NCI-H460 (cell line): ENCODE results near the gene TRPC4. TPM values are rescaled to one million over a fixed set of nuclear protein-coding genes. Genes with fewer than 3 reads are reported as not detected.
A peak's percentile ranks its signal among the peaks of the same experiment; 100 is the strongest.

Experiments used
- DNase-seq: peaks from one replicate; pipeline ENCODE4 v3.0.0-alpha.2; 2016; ENCODE audit warnings: low read depth; ENCODE audit errors: extremely low read depth
- total RNA-seq: library from RNA; depleted of rRNA; stranded (reverse); fragments of >200 nt; shearing (Covaris generic); gene quantifications from 2 replicates; pipeline ENCODE4 v1.2.3, GENCODE V29; 2014

TRPC4 gene
- total RNA-seq, 1 experiment from 2014 or later, result 0.62 TPM

DNA sequence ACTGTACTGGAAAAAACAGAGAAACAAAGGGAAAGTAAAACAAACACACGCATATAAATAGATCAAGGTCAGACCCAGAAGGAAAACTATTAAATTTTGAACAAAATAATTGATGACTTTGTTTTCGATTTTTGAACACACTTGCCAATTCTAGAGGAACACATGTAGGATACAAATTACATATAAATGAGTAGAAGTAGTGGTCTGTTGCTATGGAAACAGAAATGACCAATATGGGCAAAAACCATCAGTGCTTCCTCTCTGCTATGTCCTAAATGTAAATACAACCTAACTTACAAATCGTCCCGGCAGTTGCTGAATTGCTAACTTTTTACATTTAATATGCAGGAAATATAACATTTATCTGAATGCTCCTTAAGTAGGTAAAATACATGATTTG lies 205.8 kb downstream of the TRPC4 start:
- DNase-seq, result no peak

DNA sequence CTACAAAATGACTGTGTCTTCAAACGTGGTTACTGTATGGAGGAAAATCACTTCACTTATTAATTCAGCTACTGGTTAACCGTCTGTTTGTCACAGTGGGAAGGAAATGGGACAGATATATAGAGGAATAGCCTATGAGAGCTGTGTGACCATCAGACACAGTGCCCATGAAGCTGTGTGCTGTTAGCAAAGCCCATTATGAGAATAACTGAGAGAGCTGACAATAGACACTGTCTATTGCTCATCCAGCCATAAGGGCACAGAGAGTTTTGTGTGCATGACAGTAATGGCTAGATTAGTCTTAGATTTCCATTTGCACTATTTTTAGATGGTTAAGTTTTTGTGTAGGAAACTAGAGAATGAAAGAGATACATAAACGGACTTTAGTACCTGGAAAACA lies 206.9 kb downstream of the TRPC4 start:
- no peak for DNase-seq

DNA sequence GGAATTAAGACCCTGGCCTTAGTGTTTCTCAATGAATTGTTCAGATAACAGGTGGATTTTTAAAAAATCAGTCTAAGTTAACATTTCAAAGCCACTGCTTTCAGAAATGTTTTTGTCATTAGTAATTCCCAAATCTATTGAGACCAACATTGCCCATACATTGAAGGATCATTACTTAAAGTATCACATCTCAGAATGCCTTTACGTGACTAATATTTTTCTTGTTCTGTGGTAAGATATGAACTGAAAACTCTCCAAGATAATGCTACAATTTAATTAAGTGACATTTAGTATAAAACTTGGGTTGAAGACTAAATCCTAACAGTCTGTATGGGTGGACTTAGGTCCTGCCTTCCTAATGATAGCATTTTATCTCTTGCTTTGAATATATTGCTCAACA lies 211.6 kb downstream of the TRPC4 start:
- DNase-seq, result no peak

DNA sequence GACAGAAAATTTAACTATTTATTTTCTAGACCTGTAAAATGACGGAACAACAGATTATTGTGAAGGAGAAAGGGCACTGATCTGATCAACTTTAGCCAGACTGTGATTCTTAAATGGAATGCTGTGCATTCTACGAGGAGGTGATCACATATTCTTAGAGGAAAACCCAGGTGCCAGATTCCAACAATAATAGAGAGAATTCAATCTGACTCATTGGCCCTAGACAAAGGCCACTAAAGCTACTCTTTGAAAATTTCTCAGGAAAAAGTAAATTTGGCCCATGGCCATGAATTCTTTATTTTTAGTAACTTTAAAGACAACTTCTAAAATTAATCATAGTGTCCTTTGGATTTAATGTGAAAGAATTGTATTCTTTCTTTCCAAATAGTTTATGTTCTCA lies 212.4 kb downstream of the TRPC4 start:
- DNase-seq, result peak; percentile 4

DNA sequence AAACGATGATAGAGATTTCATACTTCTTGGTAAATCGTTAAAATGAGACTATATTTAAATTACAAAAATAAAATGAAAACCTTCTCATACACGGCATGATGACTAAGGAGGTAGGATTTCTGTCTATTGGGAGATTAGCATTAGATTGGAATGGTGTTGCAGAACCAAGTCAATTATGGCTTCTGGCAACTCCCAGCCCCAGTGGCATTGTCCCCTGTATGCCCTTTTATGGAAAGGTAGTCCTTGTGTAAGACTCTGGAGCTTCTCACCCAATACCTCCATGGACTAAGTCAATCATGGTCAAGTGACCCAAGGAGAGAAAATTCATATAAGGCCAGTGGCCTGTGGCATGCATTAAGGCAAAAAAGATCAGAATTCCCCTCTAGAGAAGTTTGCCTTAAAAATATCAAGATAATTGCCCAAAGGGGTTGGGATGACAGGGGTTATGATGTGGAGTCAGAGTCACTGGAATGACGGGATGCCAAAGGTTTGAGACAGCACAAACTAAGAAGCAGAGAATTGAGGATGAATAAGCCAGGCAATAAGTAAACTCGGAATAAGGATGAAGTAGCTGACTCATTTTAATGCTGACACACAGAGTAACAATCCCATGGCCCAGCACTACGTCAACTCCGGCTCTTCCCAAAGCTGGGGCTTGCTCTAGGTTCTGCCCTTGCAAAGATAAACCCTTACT lies 213.2 kb downstream of the TRPC4 start:
- DNase-seq, result peak; percentile 68

DNA sequence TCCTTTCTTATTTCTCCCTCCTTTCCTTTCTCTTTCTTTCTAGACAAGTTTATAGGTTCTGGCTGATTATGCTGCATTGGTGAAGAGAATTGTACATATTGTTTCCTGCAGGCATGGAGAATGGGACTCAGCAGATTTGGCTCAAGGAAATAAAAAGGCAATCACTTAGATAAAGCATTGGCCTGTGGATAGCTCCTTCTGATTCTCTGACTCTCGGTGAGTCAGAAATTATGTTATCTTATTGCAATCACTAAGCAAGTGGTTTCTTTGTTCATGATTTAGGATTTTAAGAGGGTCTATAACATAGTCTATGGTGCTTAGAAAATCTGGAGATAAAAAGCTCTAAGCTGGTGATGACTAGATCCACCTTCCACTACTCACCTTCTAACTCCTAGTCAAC lies 217.0 kb downstream of the TRPC4 start:
- no peak for DNase-seq

DNA sequence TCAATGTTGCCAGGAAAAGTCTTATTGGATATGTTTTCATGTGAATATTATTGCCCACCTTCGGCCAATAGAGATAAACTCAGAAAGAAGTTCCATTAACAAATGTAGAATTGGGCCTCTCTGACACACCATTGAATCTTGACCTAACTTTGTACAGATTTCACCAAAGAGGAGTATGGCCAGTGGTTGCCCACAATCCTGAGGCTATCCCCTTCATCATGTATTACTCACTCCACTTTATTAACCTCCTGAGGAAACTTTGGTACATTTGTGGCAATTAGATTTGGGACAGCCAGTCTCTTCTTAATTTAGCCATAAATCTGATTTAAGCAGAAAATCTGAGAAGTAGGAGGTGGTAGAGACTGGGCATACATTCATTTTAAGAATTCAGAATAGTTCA lies 217.7 kb downstream of the TRPC4 start:
- no peak for DNase-seq

DNA sequence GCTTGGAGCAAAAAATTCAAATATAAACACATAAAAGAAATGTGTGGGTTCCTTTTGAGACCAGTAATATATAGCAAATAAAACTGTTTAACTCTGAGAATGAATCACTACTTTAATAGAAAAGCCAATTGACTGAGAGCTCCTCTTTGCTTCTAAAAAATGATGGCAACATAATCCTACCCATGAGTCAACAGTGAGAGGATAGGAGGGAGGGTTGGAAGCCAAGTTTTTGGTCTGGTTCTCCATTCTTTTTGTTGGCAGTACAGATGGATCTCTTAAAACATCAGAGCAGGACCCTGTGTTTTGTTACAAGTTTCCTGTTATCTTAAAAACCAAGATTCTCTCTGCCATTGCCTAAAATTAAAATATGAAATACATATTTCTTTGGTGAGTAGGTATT lies 221.0 kb downstream of the TRPC4 start:
- no peak for DNase-seq

DNA sequence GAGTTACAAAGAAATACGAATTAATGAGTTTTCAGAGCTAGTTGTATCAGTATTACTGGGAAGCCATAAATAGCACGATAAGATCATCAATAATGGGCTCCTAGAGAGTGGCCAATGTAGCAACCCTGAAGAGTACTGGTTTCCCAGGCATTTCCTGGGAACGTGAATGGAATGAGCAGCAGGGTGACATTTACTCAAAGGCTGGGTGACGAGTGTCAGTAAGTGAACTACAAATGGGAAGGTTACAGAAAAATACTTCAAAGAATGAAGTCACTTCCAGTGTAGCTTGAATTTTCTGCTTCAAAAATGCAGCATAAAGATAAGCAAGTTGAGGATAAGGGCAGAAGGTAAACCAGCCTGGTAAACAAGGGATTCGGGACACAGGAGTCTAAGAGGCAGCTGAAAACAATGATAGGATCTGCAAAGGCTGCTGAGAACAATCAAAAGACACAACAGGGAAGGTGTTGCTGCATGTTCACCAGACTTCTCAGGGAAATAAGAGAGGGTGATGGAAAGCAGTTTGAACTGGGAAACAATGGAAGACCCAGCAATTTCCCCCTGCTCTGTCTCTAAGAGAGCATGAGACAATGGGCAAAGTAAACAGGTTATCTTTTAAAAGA lies 222.4 kb downstream of the TRPC4 start:
- DNase-seq, result no peak

DNA sequence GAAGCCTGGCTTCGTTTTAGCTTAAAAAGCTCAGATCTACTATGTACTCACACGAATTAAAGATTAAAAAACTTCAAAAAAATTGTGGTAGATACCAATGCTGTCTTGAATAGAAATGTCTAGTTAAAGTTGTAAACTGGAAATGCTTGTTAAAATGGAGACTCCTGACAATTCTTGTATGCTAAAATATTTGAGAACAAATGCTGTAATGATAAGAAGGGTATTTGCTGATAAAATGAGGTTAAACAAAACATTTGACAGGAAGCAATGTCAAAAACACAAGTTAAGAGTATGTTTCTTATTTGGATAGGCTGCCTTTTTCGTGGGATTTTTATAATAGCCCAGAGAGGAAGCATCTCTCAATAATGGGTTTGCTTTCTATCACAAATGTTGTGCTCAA lies 223.0 kb downstream of the TRPC4 start:
- no peak for DNase-seq

DNA sequence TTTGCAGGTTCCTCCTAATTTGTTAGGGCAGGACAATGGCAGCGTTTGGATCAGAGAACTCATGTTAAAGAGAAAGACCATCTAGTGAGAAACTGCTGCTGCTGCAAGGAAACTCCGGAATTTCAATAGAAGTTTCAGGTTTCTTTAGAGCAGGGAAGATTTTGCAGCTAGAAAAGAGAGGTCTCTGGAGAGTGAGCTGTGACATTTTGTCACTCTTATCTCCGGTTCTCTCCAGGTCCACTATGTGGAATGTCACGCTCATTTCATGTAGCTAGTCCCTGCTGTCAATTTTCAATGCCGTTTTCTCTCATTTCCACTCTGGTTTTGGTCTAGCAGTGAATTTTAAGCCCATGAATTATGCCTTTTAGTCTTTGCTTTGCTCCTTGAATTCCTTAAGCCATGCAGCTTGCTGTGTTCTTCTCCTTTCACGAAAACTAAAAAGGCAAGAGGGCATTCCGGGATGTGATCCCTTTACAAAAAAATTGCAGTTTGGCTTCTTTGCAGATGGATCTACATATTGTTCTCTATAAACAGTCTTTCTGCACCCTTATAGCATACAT lies 224.3 kb downstream of the TRPC4 start:
- no peak for DNase-seq

DNA sequence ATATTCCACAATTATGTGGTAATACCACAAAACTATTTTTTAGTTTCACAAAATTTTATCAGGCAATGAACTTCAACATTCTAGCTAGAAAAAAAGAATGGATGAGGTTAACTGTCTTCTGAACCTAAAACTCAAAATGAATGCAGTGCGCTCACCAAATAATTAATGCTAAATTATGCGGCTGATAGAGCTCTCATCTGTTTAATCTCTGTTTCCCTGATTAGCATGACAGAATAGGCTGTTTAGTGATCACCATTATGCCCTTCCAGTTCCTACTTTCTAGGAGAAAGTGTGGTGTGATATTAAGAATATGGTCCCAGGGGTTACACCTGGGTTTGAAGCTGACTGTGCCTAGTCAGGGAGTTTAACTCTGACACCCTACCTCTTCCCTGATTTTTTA lies 228.2 kb downstream of the TRPC4 start:
- DNase-seq, result no peak

DNA sequence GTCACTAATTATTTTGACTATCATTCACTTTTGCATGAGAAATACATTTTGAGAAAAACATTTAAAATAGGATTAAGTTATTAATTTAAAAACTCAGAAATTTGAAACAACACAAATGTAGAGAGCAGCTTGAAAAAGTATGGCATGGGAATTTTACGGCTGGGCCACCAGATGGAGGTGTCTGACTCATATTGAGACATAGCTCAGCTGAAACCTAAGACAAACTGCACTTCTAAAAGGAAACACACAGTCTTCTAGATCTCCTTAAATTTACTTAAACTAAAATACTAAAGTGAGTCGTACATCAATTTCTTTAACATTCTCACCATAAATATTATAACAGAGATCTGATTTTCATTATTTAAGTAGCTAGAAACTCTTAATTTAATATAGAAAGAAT lies 229.1 kb downstream of the TRPC4 start:
- DNase-seq, result peak; percentile 26

DNA sequence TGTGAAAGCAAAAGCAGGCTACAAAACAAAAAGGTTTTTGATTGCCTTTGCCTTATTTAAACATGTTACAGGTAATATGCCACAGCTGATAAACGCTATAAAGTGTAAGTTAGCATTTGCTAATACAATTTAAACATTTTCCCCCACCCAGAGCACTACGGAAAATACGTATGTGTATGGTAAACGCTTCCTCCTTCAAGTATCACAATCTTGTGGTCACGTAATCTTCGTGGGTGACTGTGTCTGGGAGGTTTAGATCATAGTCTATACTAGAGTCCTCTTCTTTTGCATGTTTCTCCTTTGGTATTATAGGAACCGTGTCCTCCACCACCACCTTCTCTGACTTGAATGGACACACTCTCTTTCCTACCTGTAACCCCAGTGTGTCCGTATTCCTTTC lies 232.9 kb downstream of the TRPC4 start:
- no peak for DNase-seq

DNA sequence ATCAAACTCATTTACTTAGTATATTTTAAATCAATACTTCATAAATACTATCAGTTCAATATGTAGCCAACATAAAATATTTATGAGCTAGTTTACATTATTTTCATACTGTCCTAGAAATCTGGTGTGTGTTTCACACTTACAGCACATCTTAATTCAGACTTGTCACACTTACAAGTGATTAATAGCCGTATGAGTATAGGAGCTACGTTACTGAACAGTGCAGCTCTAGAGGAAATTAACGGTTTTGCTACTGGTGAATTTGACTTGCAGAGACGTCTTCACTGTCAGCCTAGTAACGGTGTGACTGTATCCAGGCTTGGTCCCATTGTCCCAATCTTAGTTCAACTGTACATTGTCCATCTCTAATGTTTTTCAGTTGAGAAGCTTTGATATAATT lies 237.3 kb downstream of the TRPC4 start:
- no peak for DNase-seq

DNA sequence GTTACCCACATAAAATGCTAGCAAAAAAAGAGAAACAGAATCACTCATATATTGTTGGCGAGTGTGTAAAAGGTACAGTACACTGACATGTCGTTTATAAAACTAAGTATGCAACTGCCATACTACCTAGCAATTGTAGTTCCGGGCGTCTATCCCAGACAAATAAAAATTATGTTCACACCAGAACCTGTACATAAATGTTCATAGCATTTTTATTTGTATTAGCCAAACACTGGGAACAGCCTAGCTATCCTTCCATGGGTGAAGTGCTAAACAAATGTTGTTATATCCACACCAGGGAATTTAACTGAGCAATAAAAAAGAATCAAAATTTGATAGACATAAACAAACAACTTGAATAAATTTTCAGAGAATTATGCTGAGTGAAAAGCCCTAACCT lies 242.1 kb downstream of the TRPC4 start:
- DNase-seq, result no peak

DNA sequence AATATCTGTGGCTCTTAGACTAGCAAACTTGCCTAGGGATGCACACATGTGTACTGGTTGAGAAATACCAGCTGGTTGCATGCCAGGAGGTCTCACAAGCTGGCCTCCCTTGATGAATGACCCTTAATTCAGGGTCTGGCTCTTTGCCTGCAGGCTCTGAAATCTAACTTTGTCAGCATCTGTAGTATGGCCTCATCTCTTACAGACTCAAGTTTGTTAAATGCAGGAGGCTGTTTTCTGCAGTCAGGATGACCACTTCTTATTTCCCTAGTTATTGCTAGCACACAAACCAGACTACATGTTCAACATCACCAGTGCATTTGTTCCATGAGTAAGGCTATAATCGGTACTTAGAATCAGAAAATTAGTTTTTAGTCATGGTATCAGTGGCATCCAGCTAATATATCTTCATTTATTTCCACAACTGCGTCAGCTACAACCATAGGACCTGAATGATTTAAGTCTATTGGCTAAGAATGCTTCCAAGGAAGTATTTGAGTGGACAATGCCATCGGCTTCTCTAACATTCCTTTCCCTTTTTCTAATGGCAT lies 247.7 kb downstream of the TRPC4 start:
- no peak for DNase-seq

DNA sequence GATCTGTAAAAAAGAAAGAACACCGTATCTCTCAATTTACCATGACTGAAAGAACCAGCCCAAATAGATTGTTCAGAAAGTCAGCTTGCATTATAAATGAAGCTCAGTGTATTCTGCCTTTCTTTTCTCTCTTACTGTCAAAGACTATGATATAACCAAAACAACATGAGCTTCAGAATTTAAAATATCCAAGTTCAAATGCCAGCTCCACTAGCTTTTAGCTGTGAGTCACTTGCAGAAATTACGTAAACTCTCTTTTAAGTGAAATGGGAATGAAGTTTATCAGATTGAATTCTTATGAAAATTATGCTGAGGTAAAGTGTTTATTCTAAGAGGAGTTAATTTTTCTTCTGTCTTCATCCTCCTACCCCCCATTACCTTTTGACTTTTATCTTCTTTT lies 251.0 kb downstream of the TRPC4 start:
- DNase-seq, result no peak

DNA sequence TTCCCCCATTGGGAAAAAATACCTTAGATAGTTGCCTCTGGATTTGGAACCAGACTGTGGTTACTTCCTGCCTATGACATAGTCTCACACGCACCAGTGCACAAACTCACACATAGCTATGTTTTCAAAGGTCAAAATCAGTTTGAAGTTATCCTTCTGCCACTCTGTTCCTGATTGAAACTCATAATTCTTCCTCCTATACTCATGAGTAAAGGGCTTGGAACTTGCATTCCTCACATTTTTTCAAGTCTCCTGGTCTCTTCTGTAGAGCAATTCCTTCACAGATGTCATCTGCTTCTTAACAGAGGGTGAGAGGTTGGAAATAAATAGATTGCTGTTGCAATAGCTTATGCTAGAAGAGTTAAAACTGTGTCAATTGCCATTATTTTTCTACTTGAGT lies 252.4 kb downstream of the TRPC4 start:
- DNase-seq, result peak; percentile 33

DNA sequence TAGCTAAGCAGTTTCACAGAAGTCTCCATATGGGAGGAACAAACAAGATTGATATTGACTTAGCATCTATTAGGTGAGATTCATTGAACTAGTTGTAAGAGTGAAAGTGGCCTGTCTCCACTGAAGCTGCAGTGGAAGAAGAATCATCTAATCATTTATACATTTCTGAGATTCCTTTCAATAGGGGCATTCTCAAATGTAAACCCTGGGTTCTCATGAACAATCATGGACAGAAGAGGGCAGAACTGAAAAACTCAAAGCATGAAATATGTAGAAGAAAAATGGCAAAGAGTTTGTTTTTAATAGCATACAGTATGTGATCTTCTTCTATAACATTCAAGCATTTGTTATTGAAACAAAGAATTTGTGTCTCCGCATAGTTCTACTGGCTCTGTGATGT lies 253.4 kb downstream of the TRPC4 start:
- no peak for DNase-seq

DNA sequence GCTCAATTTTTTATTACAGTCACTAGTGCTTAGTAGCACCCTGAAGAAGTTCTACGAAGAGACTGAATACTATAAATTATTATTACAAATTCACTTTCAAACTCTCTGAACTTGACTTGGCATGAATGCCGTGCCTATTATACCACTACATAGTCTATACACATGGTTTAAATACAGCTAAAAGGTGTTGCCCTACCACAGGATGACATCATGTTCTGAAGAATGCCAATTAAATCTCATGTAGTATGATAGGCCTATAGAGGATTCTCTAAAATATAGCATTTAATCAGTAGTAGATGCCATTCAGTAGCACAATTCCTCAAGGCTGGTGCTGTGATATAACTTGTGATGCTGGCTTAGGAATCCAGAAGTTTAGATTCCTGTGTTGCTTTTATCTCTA lies 254.3 kb downstream of the TRPC4 start:
- DNase-seq, result no peak

DNA sequence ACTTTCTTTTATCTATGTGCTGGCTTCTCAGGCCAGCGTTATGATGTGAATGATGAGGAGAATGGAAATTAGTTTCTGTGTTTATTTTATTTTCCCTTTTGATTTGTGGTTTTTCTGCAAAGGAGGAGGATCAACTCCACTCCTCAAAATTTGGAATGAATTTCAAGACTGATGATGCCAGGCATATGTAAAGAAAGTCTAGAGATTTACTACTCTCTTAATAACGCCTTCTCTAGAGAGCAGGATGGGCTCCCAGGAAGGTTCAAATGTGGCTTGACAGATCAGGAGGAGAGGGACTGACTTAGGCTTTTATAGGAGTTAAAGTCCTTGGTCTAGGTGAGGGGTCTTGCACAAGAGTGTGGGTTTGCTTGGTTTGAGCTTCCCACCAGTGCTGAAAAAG lies 255.9 kb downstream of the TRPC4 start:
- DNase-seq, result no peak
